ENCODE data around the gene DBN1.

DBN1 gene

DNA sequence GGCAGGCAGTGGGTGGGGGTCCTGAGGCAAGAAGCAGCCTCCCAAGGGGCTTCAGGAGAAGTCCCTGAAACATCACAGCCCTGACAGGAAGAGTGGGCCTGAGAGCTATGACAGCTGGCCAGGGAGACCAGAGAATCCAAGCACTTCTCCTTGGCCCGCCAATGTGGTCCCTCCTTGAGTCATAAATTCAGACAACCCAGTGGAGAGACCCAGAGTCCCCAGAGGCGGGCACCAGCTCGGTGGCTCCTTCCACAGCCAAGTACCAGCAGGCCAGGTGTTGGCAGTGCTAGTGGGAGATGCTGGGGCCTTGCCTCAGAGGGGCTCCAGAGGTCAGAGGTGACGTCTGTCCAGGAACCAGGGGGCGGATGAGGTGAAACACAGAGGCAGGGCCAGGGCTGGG lies 37.7 kb upstream of the DBN1 start:
- no peak for TF ChIP-seq MYC (IDR thresholded peaks at IDR 0.05; ENCODE audit: low read depth, low read length)
- TF ChIP-seq, protein P1, sequence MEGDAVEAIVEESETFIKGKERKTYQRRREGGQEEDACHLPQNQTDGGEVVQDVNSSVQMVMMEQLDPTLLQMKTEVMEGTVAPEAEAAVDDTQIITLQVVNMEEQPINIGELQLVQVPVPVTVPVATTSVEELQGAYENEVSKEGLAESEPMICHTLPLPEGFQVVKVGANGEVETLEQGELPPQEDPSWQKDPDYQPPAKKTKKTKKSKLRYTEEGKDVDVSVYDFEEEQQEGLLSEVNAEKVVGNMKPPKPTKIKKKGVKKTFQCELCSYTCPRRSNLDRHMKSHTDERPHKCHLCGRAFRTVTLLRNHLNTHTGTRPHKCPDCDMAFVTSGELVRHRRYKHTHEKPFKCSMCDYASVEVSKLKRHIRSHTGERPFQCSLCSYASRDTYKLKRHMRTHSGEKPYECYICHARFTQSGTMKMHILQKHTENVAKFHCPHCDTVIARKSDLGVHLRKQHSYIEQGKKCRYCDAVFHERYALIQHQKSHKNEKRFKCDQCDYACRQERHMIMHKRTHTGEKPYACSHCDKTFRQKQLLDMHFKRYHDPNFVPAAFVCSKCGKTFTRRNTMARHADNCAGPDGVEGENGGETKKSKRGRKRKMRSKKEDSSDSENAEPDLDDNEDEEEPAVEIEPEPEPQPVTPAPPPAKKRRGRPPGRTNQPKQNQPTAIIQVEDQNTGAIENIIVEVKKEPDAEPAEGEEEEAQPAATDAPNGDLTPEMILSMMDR (IDR thresholded peaks at IDR 0.05; ENCODE audit: low read depth, low read length) = no peak
- TF ChIP-seq, protein P2, sequence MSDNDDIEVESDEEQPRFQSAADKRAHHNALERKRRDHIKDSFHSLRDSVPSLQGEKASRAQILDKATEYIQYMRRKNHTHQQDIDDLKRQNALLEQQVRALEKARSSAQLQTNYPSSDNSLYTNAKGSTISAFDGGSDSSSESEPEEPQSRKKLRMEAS (IDR thresholded peaks at IDR 0.05; ENCODE audit: low read depth, low read length) = no peak
- no peak for TF ChIP-seq POLR2A (IDR thresholded peaks at IDR 0.05; ENCODE audit: extremely low read depth, insufficient read length)
- DNase-seq (ENCODE audit: low read depth) = peak; percentile 58
- peak overlapping the region; percentile 0 for H3K4me3 ChIP-seq (ENCODE audit: low read depth, low read length)

DNA sequence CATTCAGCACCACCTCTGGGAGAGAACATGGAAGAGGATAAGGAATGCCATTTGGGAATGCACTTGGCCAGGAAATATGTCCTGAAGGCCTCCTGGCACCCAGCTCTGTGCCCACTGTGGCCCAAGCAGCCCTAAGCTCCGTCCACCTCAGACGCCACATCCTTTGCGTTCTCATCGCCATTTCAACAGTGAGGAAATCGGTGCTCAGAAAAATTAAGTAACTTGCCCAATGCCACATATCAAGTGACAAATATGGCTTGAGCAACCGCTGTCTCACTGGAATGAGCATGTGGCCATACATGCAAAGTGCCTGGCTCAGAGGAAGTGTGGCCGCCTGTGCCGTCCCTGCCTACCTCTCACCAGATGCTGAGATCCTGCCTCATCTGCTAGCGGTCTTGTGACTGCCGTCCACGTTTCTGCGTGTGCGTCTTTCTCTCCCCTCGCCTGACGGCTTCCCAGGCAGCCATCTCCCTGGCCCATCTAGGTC lies 37.2 kb upstream of the DBN1 start:
- TF ChIP-seq MYC (IDR thresholded peaks at IDR 0.05; ENCODE audit: low read depth, low read length) (peak; percentile 99), POLR2A (IDR thresholded peaks at IDR 0.05; ENCODE audit: extremely low read depth, insufficient read length) (peak; percentile 59)
- TF ChIP-seq, protein P2 (IDR thresholded peaks at IDR 0.05; ENCODE audit: low read depth, low read length) = peak; percentile 96
- TF ChIP-seq, protein P1 (IDR thresholded peaks at IDR 0.05; ENCODE audit: low read depth, low read length) = no peak
- DNase-seq (ENCODE audit: low read depth) = peak; percentile 94
- H3K4me3 ChIP-seq (ENCODE audit: low read depth, low read length) = peak overlapping the region; percentile 82

DNA sequence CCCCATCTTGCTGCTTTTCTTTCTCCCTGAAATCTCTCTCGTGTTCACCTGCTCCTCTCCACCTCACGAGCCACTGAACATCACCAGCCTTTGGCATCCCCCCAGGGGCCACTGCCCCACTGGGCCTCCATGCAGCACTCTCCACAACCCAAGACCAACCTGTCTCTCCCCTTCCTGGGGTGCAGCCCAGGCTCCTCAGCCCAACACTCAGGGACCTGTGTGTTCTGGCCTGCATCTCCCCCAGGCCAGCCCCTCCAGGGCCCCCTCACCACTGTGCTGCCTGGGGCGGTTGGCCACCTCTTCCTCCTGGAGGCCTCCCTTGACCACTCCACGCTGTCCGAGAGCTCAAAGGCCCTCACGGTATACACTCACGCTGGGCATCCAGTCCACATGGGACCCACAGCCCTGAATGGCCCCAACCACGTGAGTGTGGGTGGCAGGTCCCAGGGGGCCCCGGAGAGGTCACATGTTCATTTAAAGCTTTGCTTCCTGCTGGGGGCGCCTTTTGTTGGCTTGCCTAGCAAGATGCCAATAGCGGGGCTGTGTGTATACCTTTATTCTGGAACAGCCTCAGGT lies 36.6 kb upstream of the DBN1 start:
- H3K4me3 ChIP-seq (ENCODE audit: low read depth, low read length) = peak overlapping the region; percentile 82
- DNase-seq (ENCODE audit: low read depth) = peak; percentile 87
- TF ChIP-seq POLR2A (IDR thresholded peaks at IDR 0.05; ENCODE audit: extremely low read depth, insufficient read length) = no peak
- TF ChIP-seq, protein P2 (IDR thresholded peaks at IDR 0.05; ENCODE audit: low read depth, low read length) = peak; percentile 98
- TF ChIP-seq MYC (IDR thresholded peaks at IDR 0.05; ENCODE audit: low read depth, low read length) = peak; percentile 91
- TF ChIP-seq, protein P1 (IDR thresholded peaks at IDR 0.05; ENCODE audit: low read depth, low read length) = peak; percentile 18

DNA sequence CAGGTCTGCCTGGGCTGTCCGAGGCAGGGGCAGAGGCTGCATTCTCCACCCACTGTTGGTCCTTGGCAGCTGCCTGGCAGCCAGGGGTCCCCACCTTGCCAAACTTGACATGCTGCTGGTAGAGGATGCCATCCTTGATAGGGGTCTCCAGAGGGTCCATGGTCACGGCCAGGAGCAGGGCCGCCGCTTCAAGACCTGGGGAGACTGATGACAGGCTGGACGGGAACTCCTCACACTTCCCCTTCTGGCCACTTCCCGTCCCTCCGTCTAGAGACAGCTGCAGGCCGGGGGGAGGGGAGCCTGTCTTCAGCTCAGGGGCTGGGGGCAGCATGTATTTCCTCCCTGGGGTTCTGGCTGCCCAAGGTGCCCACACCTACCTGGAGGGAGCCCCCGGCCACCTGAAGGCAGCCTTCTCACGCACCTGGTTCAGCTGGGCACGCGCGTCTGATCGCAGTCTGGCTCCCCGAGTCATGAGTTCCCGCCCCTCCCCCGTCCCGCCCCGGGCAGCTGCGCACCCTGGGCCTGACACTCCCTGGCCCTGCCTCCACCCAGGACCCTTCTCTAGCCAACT lies 36.0 kb upstream of the DBN1 start, which contains the start of gene DOK3:
Gene DOK3, minus strand, starts transcription at position 446 of the 571 bp plus-strand sequence. Its CDS starts 286 bp downstream, at position 160.
- H3K4me3 ChIP-seq (ENCODE audit: low read depth, low read length) = peak within 1 kb of the TSS; percentile 82
- TF ChIP-seq, protein P2 (IDR thresholded peaks at IDR 0.05; ENCODE audit: low read depth, low read length) = peak; percentile 55; the same call in 1 of the 2 replicates
- TF ChIP-seq, protein P1 (IDR thresholded peaks at IDR 0.05; ENCODE audit: low read depth, low read length) = no peak
- TF ChIP-seq POLR2A (IDR thresholded peaks at IDR 0.05; ENCODE audit: extremely low read depth, insufficient read length) (peak; percentile 28), MYC (IDR thresholded peaks at IDR 0.05; ENCODE audit: low read depth, low read length) (peak; percentile 45)
- peak; percentile 82 for DNase-seq (ENCODE audit: low read depth)

DNA sequence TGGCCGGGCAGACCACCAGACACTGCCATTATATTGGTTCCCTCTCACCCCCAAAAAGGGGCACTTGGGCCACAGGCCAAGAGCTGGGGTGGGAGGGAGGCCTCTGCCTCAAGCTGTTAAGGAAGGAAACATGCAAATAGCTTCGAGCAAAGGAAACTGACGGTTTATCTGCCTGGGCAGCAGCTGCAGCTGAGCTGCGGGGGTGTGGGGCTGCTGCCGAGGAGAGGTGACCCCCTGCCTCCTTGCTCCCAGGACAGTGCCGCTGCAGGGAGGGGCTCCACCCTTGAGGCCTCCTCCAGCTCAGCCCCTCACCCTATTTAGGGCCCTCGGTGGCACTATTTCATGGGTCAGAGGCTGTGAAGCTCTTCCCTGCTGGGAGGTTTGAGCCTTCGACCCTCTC lies 35.4 kb upstream of the DBN1 start:
- H3K4me3 ChIP-seq (ENCODE audit: low read depth, low read length) = peak overlapping the region; percentile 82
- TF ChIP-seq, protein P1 (IDR thresholded peaks at IDR 0.05; ENCODE audit: low read depth, low read length) = no peak
- TF ChIP-seq POLR2A (IDR thresholded peaks at IDR 0.05; ENCODE audit: extremely low read depth, insufficient read length) = no peak
- no peak for TF ChIP-seq MYC (IDR thresholded peaks at IDR 0.05; ENCODE audit: low read depth, low read length)
- TF ChIP-seq, protein P2 (IDR thresholded peaks at IDR 0.05; ENCODE audit: low read depth, low read length) = no peak; the same call in 1 of the 2 replicates
- DNase-seq (ENCODE audit: low read depth) = peak; percentile 83
